Mesothelial cell of epicardium (in vitro differentiated cells): Measurements from ENCODE around the gene BPIFB2. TPM values are rescaled to one million over a fixed set of nuclear protein-coding genes. Genes with fewer than 3 reads are reported as not detected.

Source experiments
- DNase-seq, 2 experiments: peaks; one replicate each; pipeline ENCODE4 v3.0.0; 2021; ENCODE audit warnings: low spot score in 2 of 2; ENCODE audit not compliant: unreplicated experiment in 2 of 2
- H3K27ac Mint-ChIP-seq: 2 replicates; pipeline ENCODE4 v1.8.0; 2021; ENCODE audit warnings: mixed read lengths
- H3K27me3 Mint-ChIP-seq: 2 replicates; pipeline ENCODE4 v1.8.0; 2021; ENCODE audit warnings: low read depth, mixed read lengths
- H3K36me3 Mint-ChIP-seq: 2 replicates; pipeline ENCODE4 v1.8.0; 2021; ENCODE audit warnings: mixed read lengths
- H3K4me1 Mint-ChIP-seq: 2 replicates; pipeline ENCODE4 v1.8.0; 2021; ENCODE audit warnings: mixed read lengths
- H3K4me3 Mint-ChIP-seq: 2 replicates; pipeline ENCODE4 v1.8.0; 2021; ENCODE audit warnings: mild to moderate bottlenecking, moderate library complexity, mixed read lengths
- H3K9me3 Mint-ChIP-seq: 2 replicates; pipeline ENCODE4 v1.8.0; 2021; ENCODE audit warnings: mixed read lengths
- CTCF ChIP-seq: fragments of 200-600 bp; sonication (generic); IDR thresholded peaks from one replicate; pipeline ENCODE4 v1.5.0; 2021; ENCODE audit warnings: antibody characterized with exemption; ENCODE audit not compliant: unreplicated experiment
- total RNA-seq: library from RNA; stranded (reverse); gene quantifications from 3 replicates; pipeline ENCODE4 v1.2.1, GENCODE V29; 2021

BPIFB2 gene
- total RNA-seq, 1 donor from 2014 or later: not detected

- Mint-ChIP-seq H3K27ac (no peak overlapping the region), H3K4me1 (no peaks in the 10 kb centered on the region), H3K4me3 (no peak overlapping the region), H3K27me3 (peaks cover 10% of the 10 kb centered on the region), H3K36me3 (no peaks in the 10 kb centered on the region), H3K9me3 (no peaks in the 10 kb centered on the region)
- TF ChIP-seq CTCF: no peak
- DNase-seq: no peak
These were observed 58.3 kb downstream of the BPIFB2 start for GRCh38 chr20:33065785-33066184.

DNA sequence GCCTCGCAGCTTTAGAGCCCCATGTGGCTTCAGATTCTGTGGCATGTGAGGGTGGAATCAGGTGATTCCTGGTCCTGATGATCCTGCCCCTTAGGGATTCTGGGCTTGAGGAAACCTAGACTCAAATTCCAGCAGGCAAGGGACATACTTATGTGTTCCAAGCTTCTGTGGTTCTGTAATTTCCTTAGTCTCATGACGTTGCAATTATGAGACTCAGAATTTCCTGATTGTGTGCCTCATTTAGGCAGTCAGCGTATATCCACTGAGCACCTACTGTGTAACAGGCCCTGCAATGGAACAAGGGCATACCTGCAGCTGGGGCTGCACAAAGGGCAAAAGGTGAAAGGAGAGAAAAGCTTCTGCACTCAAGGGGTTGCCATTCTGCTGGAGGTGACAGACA is 60.3 kb downstream of the BPIFB2 start:
- Mint-ChIP-seq H3K27me3 (peaks cover 18% of the 10 kb centered on the region), H3K9me3 (no peaks in the 10 kb centered on the region), H3K36me3 (no peaks in the 10 kb centered on the region), H3K4me3 (no peak overlapping the region), H3K4me1 (no peaks in the 10 kb centered on the region), H3K27ac (no peak overlapping the region)
- DNase-seq: no peak
- TF ChIP-seq CTCF: no peak

GRCh38 chr20:33068251-33068939 is 60.9 kb downstream of the BPIFB2 start:
- Mint-ChIP-seq H3K4me1 (no peaks in the 10 kb centered on the region), H3K36me3 (no peaks in the 10 kb centered on the region), H3K27ac (no peak overlapping the region), H3K4me3 (no peak overlapping the region), H3K27me3 (peaks cover 18% of the 10 kb centered on the region), H3K9me3 (no peaks in the 10 kb centered on the region)
- no peak for TF ChIP-seq CTCF
- no peak for DNase-seq

- DNase-seq: no peak
- no peak for TF ChIP-seq CTCF
- Mint-ChIP-seq H3K9me3 (no peaks in the 10 kb centered on the region), H3K4me1 (no peaks in the 10 kb centered on the region), H3K27ac (no peak overlapping the region), H3K36me3 (no peaks in the 10 kb centered on the region), H3K4me3 (no peak overlapping the region), H3K27me3 (peaks cover 25% of the 10 kb centered on the region)
These were observed 62.2 kb downstream of the BPIFB2 start for GRCh38 chr20:33069673-33070072.

DNA sequence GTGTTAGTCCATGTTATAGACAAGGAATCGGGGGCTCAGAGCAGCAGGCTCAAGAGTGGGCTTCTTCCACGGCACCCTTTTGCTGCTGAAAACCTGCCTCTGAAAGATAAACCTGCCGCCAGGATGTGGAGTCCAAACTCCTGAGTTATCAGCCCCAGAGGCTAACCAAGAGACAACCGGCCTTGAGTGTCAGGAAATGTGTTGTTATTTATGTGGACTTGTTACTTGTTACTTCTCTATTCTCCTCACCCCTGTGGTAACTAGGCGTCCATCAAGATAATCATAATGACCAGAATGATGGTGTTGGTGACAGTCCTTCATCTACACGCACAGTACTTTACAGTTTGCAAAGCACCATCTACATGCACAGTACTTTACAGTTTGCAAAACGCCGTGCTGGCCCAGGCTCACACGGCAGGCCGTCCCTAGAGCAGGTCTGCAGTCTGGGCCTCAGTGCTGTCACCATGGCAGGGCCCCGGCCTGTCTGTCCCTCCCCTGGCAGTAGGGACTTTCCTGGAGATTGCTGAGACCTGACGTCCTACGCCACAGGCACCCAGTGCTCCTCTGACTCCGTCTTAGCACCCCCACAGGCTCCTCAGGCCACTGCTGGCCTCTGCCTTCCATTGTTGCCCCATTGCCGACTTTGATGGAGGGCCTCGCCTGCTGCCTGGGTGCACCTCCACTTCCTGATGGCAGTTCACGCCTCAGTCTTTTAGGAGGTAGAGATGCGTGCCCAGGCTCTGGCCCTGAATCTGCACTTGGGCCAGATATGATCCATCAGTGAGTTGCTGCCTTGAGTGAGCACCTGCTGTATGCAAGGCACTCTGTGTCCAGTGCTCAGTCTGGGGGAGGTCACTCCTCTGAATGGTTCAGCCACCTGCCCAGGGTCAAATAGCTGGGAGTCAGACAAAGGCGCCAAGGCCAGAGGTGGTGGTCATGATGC is 62.9 kb downstream of the BPIFB2 start:
- peaks cover 32% of the 10 kb centered on the region for H3K27me3 Mint-ChIP-seq
- H3K4me3 Mint-ChIP-seq: no peak overlapping the region
- TF ChIP-seq CTCF: no peak

More for the DNA sequence above, 62.9 kb downstream of the BPIFB2 start:
- Mint-ChIP-seq H3K4me1 (no peaks in the 10 kb centered on the region), H3K9me3 (no peaks in the 10 kb centered on the region), H3K27ac (no peak overlapping the region), H3K36me3 (no peaks in the 10 kb centered on the region)
- DNase-seq: no peak
